HG02623 (cell line): Measurements from ENCODE around the gene IZUMO1R.
"Not testable (repeated sequence)": the region's sequence is repeated elsewhere in the genome, so short reads cannot be mapped to it uniquely, and the experiment has no call there.

Experiments
- ATAC-seq: cut with Tn5 transposase; IDR thresholded peaks from one replicate; pipeline ENCODE4 v1.9.1; 2021; ENCODE audit warnings: moderate library complexity; ENCODE audit not compliant: unreplicated experiment

Gene IZUMO1R

DNA sequence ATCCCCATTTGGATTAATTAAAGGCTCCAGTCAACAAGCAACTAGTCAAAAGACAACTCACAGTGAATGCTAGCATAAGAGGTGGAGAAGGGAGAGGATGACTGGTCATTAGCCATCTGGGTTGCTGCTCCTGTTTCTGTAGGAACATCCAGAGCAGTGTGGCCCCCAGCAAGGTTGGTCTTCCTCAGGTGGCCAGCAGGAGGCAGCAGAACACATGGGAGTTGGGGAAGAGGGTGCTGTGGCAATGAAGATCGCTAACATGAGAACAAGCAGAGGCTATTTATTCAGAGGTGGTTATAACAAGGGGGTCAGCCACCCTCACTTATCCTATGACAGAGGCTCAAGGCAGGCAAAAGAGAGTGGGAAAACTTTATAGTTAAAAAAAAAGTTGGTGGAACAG, 21.3 kb downstream of the IZUMO1R start:
- ATAC-seq = peak; percentile 84

DNA sequence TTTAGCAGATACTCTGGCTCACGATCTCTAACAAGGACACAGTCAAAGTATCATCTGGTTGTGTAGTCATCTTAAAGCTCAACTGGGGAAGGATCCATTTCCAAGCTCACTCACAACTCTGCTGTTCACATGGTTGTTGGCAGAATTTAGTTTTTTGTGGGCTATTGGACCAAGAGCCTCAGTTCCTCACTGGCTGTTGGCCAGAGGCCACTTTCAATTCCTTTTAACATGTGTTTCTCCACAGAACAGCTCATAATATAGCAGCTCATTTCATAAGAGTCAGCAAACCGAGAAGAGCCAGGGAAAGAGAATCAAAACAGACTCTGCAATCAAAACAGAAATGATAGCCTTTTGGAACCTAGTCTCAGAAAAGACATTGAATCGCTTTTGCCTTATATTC, 22.6 kb downstream of the IZUMO1R start:
- no peak for ATAC-seq

DNA sequence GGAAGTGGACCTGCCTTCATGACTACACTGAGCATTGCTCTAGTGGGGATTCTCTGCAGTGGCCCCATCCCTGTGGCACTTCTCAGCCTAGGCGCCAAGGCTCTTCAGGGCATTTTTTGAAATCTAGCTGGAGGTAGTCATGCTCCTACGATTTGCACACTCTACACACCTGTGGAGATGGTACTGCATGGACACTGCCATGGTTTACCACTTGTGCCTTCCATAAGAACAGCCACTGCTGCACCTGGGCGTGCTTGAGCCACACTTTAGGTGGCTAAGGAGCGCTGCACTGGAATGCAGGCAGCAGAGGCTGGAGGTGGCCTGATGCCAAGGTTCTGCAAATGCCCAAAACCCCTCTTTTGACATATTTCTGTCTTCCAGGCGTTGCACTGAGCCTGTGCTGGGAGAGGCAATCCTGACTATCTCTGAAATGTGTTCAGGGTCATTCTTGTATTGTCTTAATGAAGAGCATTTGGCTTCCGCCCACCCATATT, 24.3 kb downstream of the IZUMO1R start:
- no peak for ATAC-seq

- ATAC-seq = no peak
Observed at GRCh38 chr11:94329501-94329900, 25.1 kb downstream of the IZUMO1R start.

DNA sequence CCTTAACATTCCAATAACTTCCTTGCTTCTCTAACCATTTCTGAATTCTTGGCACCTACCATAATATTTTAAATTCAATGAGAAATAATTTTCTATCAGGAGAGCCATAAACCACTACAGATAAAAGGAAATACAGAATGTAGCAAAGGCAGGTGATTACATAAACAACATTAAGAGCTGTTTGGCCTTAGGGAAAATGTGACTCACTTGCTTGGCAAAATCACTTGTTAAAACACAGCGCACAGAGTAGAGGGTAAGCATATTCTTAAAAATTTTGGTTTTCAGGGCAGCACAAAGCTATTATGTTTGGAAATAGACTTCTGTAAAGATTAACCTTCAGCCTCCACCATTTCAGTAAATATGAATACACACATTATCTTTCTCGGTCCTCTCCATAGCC, 26.4 kb downstream of the IZUMO1R start:
- no peak for ATAC-seq

- ATAC-seq = no peak
Observed at GRCh38 chr11:94332814-94333213, 28.4 kb downstream of the IZUMO1R start.

DNA sequence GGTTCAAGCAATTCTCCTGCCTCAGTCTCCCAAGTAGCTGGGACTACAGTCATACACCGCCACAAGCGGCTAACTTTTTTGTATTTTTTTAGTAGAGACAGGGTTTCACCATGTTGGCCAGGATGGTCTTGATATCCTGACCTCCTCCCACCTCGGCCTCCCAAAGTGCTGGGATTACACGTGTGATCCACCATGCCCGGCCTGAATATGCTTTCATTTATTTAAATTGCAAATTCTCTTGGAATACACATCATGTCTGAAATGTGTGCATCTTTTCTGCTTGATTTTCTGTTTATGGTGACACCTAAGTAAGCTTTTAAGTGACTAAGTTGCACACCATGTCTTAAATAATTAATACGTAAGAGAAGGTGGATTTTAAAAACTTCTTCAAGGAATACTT, 31.7 kb downstream of the IZUMO1R start:
- ATAC-seq = no peak

DNA sequence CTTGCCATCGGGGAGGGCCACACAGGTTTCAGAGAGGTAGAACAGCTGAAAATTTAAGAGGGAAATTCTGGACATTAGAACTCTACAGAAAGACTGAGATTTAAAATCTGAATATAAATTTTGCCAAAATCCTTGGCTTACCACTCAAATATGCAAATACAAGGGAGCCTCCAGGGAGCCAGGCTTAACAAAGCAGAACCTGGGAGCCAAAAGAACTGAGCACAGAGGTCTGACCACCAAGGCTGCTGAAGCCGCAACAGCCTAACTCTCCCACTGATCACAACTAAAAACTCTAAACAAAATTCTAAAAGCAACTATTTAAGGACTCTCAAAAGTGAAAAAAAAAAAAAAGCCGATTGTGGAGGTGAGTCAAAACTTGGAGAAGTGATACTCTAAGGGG, 34.3 kb downstream of the IZUMO1R start:
- ATAC-seq = no peak

- no peak for ATAC-seq
Observed at GRCh38 chr11:94342250-94342649, 37.9 kb downstream of the IZUMO1R start.

GRCh38 chr11:94343495-94343894, 39.1 kb downstream of the IZUMO1R start:
- no peak for ATAC-seq

GRCh38 chr11:94346311-94346710, 41.9 kb downstream of the IZUMO1R start:
- ATAC-seq = not testable (repeated sequence)

DNA sequence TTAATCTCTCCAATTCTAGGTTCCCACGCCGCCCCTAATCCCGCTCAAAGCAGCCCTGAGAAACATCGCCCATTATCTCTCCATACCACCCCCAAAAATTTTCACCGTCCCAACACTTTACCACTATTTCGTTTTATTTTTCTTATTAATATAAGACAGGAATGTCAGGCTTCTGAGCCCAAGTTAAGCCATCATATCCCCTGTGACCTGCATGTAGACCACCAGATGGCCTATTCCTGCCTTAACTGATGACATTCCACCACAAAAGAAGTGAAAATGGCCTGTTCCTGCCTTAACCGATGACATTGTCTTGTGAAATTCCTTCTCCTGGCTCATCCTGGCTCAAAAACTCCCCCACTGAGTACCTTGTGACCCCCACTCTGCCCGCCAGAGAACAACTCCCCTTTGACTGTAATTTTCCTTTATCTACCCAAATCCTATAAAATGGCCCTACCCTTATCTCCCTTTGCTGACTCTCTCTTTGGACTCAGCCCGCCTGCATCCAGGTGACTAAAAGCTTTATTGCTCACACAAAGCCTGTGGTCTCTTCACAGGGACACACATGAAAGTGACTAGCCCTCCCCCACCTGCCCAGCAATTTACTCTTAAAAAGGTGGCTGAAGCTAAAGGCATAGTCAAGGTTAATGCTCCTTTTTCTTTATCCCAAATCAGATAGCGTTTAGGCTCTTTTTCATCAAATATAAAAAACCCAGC, 46.6 kb downstream of the IZUMO1R start:
- not testable (repeated sequence) for ATAC-seq
